Epithelial cell of proximal tubule (primary cell): ENCODE results near the gene CACNA1C. TPM values are rescaled to one million over a fixed set of nuclear protein-coding genes. Genes with fewer than 3 reads are reported as not detected.

ENCODE experiments used
- DNase-seq: peaks from one replicate; pipeline ENCODE4 v3.0.0-alpha.2; 2011; ENCODE audit warnings: low read depth
- H3K4me3 ChIP-seq: 2 replicates; pipeline ENCODE4 v1.5.1; 2011; ENCODE audit warnings: low read depth, mild to moderate bottlenecking, low read length
- total RNA-seq: library from RNA; depleted of rRNA; stranded (reverse); fragments of >200 nt; gene quantifications from 2 replicates; pipeline ENCODE4 v1.2.3, GENCODE V29; 2015
- TF ChIP-seq, protein P1 (sequence below): conservative IDR thresholded peaks from 2 replicates; pipeline ENCODE4 v1.5.1; 2012; ENCODE audit warnings: low read depth, mild to moderate bottlenecking, low read length

Gene CACNA1C
- total RNA-seq, 1 donor from 2014 or later, result not detected

DNA sequence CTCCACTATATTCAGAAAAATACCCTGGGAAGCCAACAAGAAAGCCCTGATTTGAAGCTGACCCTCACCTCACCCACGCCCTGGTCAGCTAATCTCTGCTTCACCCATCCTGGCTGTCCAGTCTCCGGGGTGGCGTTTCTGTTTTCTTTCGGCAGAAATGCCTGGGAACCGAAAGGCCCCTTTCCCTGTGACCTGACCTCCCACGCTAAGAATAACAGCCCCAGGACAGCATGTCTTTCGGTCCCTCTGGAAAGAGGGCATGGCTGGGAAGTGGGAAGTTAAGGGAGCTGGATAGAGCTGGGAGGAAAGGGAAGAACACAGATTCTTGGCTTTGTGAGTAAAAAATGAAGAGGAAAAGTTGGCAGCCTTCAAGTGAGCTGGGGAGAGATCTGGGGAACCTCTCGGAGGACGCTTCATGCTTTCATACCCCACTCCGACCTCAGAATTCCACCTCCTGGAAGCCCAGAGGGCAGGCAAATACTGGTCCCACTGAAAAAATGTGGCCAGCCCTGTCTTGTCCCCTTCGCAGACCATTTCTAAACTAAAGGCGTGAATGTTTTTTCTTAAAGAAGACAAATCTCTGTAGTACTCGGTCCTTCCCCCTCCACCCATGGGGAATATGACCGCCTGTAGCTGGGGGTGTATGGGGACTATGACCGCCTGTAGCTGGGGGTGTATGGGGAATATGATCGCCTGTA is 579.0 kb downstream of the CACNA1C start:
- no peak for DNase-seq
- TF ChIP-seq, protein P1, sequence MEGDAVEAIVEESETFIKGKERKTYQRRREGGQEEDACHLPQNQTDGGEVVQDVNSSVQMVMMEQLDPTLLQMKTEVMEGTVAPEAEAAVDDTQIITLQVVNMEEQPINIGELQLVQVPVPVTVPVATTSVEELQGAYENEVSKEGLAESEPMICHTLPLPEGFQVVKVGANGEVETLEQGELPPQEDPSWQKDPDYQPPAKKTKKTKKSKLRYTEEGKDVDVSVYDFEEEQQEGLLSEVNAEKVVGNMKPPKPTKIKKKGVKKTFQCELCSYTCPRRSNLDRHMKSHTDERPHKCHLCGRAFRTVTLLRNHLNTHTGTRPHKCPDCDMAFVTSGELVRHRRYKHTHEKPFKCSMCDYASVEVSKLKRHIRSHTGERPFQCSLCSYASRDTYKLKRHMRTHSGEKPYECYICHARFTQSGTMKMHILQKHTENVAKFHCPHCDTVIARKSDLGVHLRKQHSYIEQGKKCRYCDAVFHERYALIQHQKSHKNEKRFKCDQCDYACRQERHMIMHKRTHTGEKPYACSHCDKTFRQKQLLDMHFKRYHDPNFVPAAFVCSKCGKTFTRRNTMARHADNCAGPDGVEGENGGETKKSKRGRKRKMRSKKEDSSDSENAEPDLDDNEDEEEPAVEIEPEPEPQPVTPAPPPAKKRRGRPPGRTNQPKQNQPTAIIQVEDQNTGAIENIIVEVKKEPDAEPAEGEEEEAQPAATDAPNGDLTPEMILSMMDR, result no peak
- H3K4me3 ChIP-seq, result no peak overlapping the region

DNA sequence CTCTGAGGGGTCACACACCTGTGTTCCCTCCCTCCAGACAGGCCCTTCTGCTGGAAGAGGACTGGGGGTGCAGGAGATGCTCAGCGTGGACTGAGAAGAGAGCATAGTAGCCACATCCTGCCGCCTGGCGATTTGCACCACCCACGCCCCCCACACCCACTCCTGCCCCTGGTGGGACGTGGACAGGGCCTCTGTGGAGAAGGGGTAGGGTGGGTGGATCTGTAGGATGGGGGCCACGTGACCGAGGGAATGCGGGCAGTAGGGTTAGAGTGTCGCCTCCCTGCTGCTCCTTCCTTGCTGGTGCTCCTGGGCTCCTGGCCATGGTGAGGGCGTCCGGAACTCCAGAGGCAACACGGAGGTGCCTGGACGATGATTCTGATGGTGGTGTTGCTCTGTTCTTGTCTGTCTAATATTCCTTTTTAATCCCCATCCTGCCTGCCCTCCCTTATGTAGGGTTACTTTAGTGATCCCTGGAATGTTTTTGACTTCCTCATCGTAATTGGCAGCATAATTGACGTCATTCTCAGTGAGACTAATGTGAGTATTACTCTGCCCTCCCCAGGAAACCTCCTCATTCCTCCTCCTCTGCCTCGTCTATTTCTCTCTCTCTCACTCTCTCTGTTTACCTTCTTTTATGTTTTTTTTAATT is 580.5 kb downstream of the CACNA1C start:
- TF ChIP-seq, protein P1, result no peak
- no peak overlapping the region for H3K4me3 ChIP-seq
- DNase-seq, result no peak

DNA sequence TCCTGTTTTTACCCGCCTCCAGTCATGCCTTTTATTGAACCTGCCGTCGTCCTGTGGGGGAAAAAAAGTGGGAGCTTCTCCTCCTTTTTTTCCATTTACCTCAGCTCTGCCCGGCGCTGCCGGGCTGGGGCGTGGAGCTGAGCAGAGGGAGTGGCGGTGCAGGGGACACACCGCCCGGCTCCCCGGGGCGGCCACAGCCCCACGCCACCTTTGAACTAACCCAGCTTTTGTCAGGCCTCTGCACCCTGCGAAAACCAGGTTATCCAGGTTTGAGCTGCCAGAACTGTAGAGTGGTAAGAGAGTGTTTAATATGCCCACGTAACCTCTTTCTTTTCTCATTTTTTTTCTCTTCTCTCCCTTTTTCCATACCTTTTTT is 581.0 kb downstream of the CACNA1C start:
- TF ChIP-seq, protein P1, result no peak
- no peak for DNase-seq
- H3K4me3 ChIP-seq, result no peak overlapping the region

DNA sequence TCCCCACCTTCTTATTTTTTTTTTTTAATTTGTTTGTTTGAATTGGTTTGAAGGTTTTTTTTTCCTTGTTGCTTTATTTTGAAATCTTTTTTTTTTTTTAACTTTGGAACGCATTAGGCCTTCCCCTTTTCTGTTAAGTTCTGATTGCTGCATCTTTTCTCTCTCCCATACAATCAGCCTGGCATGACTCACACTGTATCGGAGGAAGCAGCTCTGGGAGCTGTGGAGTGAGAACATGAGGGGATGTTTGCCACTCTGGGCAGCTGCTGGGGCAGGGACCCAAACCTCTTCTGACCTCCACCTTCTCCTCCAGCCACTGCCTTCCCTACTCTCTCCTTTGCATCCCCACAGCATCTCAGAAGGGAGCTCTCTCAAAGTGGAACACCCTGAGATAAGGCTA is 581.7 kb downstream of the CACNA1C start:
- no peak overlapping the region for H3K4me3 ChIP-seq
- TF ChIP-seq, protein P1, result no peak
- DNase-seq, result no peak

DNA sequence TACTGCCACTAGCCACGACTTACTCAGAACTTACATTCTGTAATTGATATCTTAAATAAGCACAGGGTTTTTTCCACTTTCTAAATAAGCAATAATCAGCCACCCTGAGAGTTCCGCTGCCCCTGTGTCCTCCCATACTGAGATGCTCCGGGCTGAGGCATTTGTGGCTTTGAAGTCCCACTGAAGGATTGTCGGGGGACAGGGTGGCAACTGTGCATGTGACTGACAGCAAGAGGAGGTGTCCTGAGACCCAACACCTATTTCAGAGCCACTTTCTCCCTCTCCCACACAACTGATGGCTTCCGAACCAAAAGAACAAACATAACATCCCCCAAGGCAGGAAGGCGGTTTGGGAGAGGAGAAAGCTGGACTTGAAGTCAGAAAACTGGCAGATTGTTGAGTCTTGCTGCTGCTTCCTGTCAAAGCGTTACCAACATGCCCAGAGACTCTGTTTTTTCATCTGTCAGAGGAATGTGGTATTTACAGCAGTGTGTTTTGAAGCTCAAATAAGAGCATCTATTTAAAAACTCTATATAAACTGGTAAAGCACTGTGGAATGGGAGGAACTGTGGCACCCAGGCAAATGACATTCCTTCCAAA is 584.1 kb downstream of the CACNA1C start:
- DNase-seq, result no peak
- no peak overlapping the region for H3K4me3 ChIP-seq
- TF ChIP-seq, protein P1, result no peak

DNA sequence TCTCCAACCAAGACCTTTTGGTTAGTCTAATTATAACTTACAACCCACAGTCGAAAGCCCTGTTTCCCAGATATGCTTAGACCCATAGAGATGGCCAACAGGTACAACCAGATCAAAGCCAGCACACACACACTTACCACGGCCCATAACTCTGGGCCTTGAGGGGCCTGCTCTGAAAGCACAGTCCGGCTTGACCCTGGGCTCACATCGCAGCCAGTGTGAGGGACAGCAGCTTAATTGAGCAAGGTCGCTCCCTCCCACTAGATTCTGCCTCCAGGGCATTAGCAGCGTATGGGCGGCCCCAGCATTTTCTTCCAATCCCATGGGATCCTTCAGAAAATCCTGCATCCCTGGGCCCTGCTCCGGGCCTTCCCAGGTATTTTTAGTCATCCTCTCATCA is 584.6 kb downstream of the CACNA1C start:
- DNase-seq, result no peak
- no peak overlapping the region for H3K4me3 ChIP-seq
- TF ChIP-seq, protein P1, result no peak
